ENCODE results near the gene GRIP2.
"Not testable (repeated sequence)": the region's sequence is repeated elsewhere in the genome, so short reads cannot be mapped to it uniquely, and the experiment has no call there.

The GRIP2 gene

GRCh38 chr3:14519406-14519805 lies 20.7 kb downstream of the GRIP2 start:
- no peak for DNase-seq

DNA sequence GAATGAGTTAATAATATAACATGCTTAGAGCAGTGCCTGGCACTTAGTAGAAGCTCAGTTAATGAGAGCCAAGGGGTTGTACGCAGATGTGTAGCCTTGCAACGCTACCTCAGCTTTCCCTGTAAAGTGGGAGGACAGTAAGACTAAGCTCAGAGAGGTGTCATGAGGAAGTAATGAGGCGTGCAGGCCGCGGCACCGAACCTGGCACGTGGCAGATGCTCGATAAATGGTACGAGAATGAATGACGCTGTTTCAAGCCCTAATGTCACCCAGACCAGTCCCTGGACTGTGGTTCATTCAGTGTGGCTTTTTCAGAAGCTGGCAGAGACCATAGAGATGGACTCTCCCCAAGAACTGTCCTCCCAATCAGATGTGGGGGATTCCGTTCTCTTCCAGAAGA lies 21.2 kb downstream of the GRIP2 start:
- DNase-seq, result no peak

DNA sequence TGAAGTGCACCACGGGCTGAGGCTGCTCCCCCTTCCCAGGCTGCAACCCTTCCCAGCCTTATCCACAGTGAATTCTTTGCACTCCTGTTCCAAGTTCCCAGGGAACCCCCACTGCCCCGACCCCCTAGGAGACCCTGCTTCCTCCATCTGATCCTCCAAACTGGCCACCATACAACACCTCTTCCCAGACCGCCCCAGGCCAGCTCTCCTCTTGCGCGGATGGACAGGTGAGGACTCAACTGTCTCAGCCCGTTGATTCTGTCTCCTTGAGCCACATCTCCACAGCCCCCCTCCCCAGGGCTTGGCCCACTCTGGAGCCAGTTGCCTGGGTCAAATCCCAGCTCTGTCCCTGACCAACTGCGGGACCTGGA lies 21.7 kb downstream of the GRIP2 start:
- no peak for DNase-seq

DNA sequence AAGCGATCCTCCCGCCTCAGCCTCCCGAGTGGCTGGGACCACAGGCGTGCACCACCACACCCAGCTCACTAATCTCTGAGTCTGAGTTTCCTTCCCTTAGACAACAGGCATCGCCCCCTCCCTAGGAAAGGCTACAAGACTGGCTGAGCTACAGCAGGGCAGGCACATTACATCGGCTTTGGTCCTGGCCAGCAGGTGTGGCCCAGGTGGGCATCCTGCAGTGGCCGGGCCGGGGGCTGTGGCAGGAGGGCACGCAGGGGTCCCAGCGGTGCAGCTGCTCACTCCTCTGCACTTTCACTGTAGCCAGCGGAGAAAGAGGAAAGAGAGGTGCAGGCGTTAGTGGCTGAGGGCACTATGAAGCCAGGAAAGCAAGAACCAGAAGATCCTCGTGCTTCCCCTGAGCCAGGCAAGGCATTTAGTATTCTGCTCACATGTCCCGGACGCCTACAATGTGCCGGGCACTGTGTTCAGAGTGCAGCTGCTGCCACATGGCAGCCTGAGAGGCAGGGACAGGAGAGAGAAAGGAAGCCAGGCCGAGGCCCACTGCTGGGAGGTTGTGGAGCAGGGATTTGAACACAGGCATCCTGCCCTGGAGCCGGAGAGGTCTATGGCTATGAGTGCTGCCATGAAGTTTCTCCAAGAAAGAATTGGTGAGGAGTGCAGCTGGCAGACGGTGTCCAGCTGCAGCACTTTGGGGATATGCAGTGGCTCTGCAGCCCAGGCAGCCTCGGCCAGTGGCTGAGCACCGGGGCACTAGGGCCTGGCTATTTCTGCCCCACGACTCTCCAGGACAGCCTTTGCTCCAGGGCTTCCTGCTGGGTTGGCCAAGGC lies 22.3 kb downstream of the GRIP2 start:
- DNase-seq, result no peak

DNA sequence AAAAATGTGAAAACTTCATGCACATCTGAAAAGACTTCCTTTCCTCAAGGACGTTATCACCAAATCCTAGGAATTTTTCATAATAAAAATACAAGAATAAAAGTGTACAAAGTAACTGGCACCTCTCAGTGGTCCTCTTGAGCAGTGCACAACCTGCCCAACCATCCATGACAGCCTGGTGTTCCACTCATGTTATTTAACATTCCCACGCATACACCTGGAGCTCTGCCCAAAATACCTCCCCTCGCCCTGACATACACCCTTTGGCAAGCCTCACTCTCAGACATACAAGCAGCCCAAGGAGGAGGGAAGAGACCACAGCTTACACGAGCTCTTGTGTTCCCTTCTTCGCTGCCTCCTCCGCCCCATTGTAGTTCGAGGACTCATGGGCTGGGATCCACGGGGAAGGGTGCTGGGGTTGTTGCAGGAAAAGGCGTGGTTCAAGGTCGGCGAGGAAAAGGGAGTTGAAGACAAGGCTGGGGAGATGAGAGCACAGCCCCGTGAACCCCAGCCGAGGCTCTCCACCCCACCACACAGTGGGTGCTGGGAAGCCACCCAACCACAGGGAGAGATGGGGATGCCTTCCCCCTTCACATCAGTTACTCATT lies 23.3 kb downstream of the GRIP2 start:
- DNase-seq, result no peak

DNA sequence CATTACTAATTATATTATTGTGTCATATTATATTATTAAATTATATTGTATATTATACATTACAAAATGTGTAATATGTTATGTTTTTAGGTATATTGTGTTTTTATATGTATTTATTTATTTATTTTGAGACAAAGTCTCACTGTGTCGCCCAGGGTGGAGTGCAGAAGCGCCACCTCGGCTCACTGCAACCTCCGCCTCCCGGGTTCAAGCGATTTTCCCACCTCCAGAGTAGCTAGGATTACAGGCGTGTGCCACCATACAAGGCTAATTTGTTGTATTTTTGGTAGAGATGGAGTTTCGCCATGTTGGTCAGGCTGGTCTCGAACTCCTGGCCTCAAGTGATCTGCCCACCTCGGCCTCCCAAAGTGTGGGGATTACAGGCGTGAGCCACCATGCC lies 24.6 kb downstream of the GRIP2 start:
- not testable (repeated sequence) for DNase-seq

DNA sequence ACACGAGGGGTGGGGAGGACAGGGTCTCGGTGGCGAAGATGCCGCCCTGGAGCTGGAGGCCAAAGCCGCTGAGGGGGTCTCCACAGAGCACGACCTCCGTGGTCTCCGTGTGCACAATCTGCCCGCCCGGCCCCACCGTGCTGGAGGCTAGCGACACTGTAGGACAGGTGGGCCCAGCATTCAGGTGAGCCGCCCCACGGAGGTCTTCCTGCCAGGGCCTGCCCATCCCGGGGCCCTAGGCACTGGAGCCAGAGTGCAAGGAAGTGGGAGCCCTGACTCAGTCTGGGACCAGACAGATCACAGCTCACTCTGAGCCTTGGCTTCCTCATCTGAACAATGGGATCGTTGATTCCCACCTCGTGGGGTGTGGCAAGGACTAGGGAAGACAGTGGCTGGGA lies 25.8 kb downstream of the GRIP2 start:
- no peak for DNase-seq

GRCh38 chr3:14513566-14514322 lies 26.4 kb downstream of the GRIP2 start:
- no peak for DNase-seq

GRCh38 chr3:14512942-14513327 lies 27.2 kb downstream of the GRIP2 start:
- DNase-seq, result no peak

- DNase-seq, result no peak
Observed at GRCh38 chr3:14512281-14512941, 27.7 kb downstream of the GRIP2 start.

- no peak for DNase-seq
Observed at GRCh38 chr3:14511623-14512280, 28.4 kb downstream of the GRIP2 start.

GRCh38 chr3:14510838-14511622 lies 29.1 kb downstream of the GRIP2 start:
- DNase-seq, result no peak

DNA sequence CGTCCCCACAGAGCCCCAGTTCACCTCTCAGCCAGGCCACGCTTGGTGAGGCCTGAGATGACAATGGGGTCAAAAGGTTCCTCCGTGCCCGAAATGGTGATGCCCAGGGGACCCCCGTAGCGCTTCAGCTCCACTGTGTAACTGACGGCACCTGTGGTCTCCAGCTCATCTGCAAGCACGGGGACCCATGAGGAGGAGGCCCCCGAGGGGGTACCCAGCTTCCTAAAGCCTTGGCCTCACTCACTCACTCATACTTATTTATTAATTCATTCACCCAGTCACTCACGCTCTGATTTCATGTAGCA lies 30.4 kb downstream of the GRIP2 start:
- DNase-seq, result no peak

- peak; percentile 25 for DNase-seq
Observed at GRCh38 chr3:14508966-14509795, 31.0 kb downstream of the GRIP2 start.

- no peak for DNase-seq
Observed at GRCh38 chr3:14508505-14508819, 31.7 kb downstream of the GRIP2 start.

DNA sequence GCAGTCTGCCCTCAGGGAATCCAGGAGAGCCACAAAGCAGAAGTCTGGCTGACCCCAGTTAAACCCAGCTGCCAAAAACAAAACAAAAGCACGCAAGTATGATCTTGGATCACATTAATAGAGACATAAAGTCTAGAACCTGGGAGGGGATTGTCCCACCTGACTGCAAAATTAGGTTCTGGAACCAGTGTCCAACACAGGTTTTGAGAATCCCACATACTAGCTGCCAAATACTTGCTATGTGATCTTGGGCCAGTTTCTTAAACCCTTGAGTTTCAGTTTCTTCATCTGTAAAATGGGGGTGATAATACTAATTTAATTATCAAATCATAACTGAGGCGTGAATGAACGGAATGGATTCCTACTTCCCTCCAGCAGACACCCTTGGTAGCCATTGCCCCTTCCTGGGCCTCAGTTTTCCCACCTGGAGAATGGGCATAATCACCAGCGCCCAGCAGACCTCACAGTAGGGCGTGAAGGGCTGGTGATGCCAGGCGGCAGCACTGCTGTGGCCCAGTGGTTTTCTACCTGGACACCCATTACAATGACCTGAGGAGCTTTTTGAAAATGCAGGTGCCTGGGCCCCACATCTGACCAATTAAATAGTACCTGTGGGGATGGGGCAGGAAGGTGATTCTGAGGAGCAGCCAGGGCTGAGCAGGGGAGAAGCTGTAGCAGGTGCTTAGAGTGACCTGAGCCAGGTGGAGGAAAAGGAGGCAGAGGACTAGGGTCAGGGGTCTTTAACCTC lies 32.2 kb downstream of the GRIP2 start:
- no peak for DNase-seq

DNA sequence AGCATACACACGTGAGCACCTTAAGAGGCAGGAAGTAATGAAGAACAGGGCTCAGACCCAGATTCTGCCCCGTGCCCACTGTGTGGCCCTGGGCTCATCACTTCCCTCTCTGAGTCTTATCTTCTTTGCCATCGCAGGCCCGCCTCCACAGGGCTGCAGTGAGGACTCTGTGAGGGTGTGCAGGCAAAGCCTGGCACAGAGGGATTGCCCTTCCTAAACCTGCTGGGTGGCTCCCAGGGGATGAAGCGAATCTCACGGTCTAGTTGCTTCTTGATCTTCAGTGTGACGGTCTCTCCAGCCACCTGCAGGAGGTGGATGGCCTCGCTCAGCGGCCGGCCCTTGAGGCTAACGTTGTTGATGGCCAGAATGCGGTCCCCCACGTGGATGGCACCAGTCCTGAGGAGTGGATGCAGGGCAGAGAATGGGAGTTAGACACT lies 32.8 kb downstream of the GRIP2 start:
- no peak for DNase-seq

DNA sequence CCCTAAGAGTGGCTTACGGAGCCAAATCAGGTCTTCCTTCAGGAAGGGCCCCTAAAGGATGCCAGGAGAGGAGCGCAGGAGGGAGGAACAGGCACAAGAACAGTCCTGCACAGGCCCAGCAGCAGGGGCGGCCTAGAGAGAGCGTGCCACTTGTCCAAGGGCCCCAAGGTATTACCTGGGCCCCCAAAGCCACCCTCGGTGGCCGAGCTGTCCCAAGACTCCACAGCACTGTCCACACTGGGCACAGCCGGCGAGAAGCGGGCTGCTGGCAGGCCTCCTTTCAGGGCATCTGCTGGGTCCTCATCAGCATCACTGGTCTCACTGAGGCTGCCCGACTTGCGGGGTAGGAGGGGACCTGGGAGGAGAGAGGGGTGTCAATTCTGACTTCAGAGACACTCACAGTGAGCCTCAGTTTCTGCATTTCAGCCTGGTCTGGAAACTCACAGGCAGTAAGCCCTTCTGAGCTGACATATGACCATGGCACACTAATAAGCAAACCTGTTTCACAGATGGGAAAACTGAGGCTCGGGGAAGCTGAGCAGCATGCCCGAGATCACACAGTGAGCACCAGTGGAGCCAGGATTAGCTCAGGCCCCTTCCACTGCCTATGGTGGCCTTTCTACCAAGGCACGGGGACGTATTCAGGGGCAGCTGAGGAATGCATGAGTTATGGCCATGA lies 33.4 kb downstream of the GRIP2 start:
- DNase-seq, result no peak

GRCh38 chr3:14505803-14506500 lies 34.2 kb downstream of the GRIP2 start:
- no peak for DNase-seq

Measured in CD4-positive, alpha-beta T cell treated with Interferon gamma for 1 hour (primary cell).